Karpas-422 (cell line): ENCODE measurements around the gene L3MBTL4. TPM values are rescaled to one million over a fixed set of nuclear protein-coding genes. Genes with fewer than 3 reads are reported as not detected.

Source experiments
- DNase-seq: peaks from one replicate; pipeline ENCODE4 v3.0.0-alpha.2; 2015
- H2AFZ ChIP-seq: fragments of 200-600 bp; sonication (generic); 2 replicates; pipeline ENCODE4 v1.6.1; 2014; ENCODE audit warnings: antibody characterized with exemption, low read length, mixed read lengths
- H3K27ac ChIP-seq: fragments of 200-600 bp; sonication (generic); 2 replicates; pipeline ENCODE4 v1.5.1; 2014; ENCODE audit warnings: mild to moderate bottlenecking, low read length, moderate library complexity
- H3K27me3 ChIP-seq: fragments of 200-600 bp; sonication (generic); 2 replicates; pipeline ENCODE4 v1.6.1; 2014; ENCODE audit warnings: low read length, mixed read lengths
- H3K36me3 ChIP-seq: fragments of 200-600 bp; sonication (generic); 2 replicates; pipeline ENCODE4 v1.6.1; 2014; ENCODE audit warnings: low read length, mixed read lengths; ENCODE audit not compliant: insufficient read depth
- H3K4me1 ChIP-seq: fragments of 200-600 bp; sonication (generic); 2 replicates; pipeline ENCODE4 v1.6.1; 2014; ENCODE audit warnings: mild to moderate bottlenecking, low read length, mixed read lengths
- H3K4me2 ChIP-seq: fragments of 200-600 bp; sonication (generic); 2 replicates; pipeline ENCODE4 v1.6.1; 2014; ENCODE audit warnings: low read length, low read depth, mild to moderate bottlenecking; ENCODE audit not compliant: poor library complexity, severe bottlenecking
- H3K4me3 ChIP-seq: fragments of 200-600 bp; sonication (generic); 2 replicates; pipeline ENCODE4 v1.5.1; 2014; ENCODE audit warnings: mild to moderate bottlenecking, antibody characterized with exemption, low read length, mixed read lengths
- H3K79me2 ChIP-seq: fragments of 200-600 bp; sonication (generic); 2 replicates; pipeline ENCODE4 v1.6.1; 2014; ENCODE audit warnings: mild to moderate bottlenecking, low read length, mixed read lengths
- H3K9ac ChIP-seq: fragments of 200-600 bp; sonication (generic); 2 replicates; pipeline ENCODE4 v1.6.0; 2014; ENCODE audit warnings: low read length
- H3K9me2 ChIP-seq: fragments of 200-600 bp; sonication (generic), shearing (Covaris generic); replicated peaks from 2 replicates; pipeline ENCODE4 v1.6.0; 2014; ENCODE audit warnings: mild to moderate bottlenecking, low read length, moderate library complexity; ENCODE audit not compliant: insufficient read depth
- H3K9me3 ChIP-seq: fragments of 300-700, 200-600 bp; sonication (generic); 2 replicates; pipeline ENCODE4 v1.6.1; 2014; ENCODE audit warnings: low read length, mixed read lengths
- H4K20me1 ChIP-seq: fragments of 200-600 bp; sonication (generic); 2 replicates; pipeline ENCODE4 v1.6.1; 2014; ENCODE audit warnings: mild to moderate bottlenecking, antibody characterized with exemption, low read length, low read depth; ENCODE audit not compliant: insufficient read depth
- total RNA-seq: library from RNA; depleted of rRNA; stranded (reverse); fragments of >200 nt; shearing (Covaris generic); gene quantifications from 2 replicates; pipeline ENCODE4 v1.2.3, GENCODE V29; 2014; ENCODE audit warnings: low replicate concordance

The L3MBTL4 gene
- total RNA-seq, 1 experiment from 2014 or later, result 15.2 TPM

GRCh38 chr18:6434987-6435709 lies 20.4 kb upstream of the L3MBTL4 start:
- Histone ChIP-seq H4K20me1 (no peaks in the 10 kb centered on the region), H3K27me3 (no peaks in the 10 kb centered on the region), H3K79me2 (no peaks in the 10 kb centered on the region), H3K4me3 (no peak overlapping the region), H2AFZ (no peak overlapping the region), H3K27ac (no peak overlapping the region), H3K4me1 (no peaks in the 10 kb centered on the region), H3K36me3 (no peaks in the 10 kb centered on the region), H3K9me3 (no peaks in the 10 kb centered on the region), H3K9ac (no peak overlapping the region), H3K4me2 (no peak overlapping the region), H3K9me2 (no peaks in the 10 kb centered on the region)
- no peak for DNase-seq

- H3K27me3 ChIP-seq, result no peaks in the 10 kb centered on the region
These were observed 19.8 kb upstream of the L3MBTL4 start for GRCh38 chr18:6434481-6434880.

GRCh38 chr18:6431659-6432318 lies 17.1 kb upstream of the L3MBTL4 start:
- Histone ChIP-seq H3K9ac (no peak overlapping the region), H3K79me2 (no peaks in the 10 kb centered on the region), H3K9me2 (no peaks in the 10 kb centered on the region), H3K4me1 (no peaks in the 10 kb centered on the region), H3K27ac (no peak overlapping the region), H3K27me3 (no peaks in the 10 kb centered on the region), H3K36me3 (no peaks in the 10 kb centered on the region), H4K20me1 (no peaks in the 10 kb centered on the region), H3K4me2 (no peak overlapping the region), H3K4me3 (no peak overlapping the region), H2AFZ (no peak overlapping the region), H3K9me3 (no peaks in the 10 kb centered on the region)
- DNase-seq, result no peak

More at GRCh38 chr18:6434481-6434880, 19.8 kb upstream of the L3MBTL4 start:
- no peaks in the 10 kb centered on the region for H3K4me1 ChIP-seq
- no peak overlapping the region for H3K4me3 ChIP-seq
- no peak overlapping the region for H2AFZ ChIP-seq
- no peaks in the 10 kb centered on the region for H4K20me1 ChIP-seq
- H3K36me3 ChIP-seq, result no peaks in the 10 kb centered on the region
- H3K4me2 ChIP-seq, result no peak overlapping the region
- no peaks in the 10 kb centered on the region for H3K9me2 ChIP-seq
- no peak overlapping the region for H3K9ac ChIP-seq
- H3K9me3 ChIP-seq, result no peaks in the 10 kb centered on the region
- no peaks in the 10 kb centered on the region for H3K79me2 ChIP-seq
- no peak for DNase-seq
- no peak overlapping the region for H3K27ac ChIP-seq

GRCh38 chr18:6428851-6429395 lies 14.2 kb upstream of the L3MBTL4 start:
- H4K20me1 ChIP-seq, result no peaks in the 10 kb centered on the region
- H3K9me3 ChIP-seq, result no peaks in the 10 kb centered on the region
- H3K9me2 ChIP-seq, result no peaks in the 10 kb centered on the region
- no peak overlapping the region for H2AFZ ChIP-seq
- no peaks in the 10 kb centered on the region for H3K4me1 ChIP-seq
- H3K4me3 ChIP-seq, result no peak overlapping the region
- no peak for DNase-seq
- H3K9ac ChIP-seq, result no peak overlapping the region
- H3K4me2 ChIP-seq, result no peak overlapping the region
- H3K27ac ChIP-seq, result no peak overlapping the region
- H3K27me3 ChIP-seq, result no peaks in the 10 kb centered on the region
- no peaks in the 10 kb centered on the region for H3K36me3 ChIP-seq
- no peaks in the 10 kb centered on the region for H3K79me2 ChIP-seq

GRCh38 chr18:6427286-6427685 lies 12.6 kb upstream of the L3MBTL4 start:
- H3K4me2 ChIP-seq, result no peak overlapping the region
- H4K20me1 ChIP-seq, result no peaks in the 10 kb centered on the region
- H3K27ac ChIP-seq, result no peak overlapping the region
- no peaks in the 10 kb centered on the region for H3K79me2 ChIP-seq
- no peak overlapping the region for H3K9ac ChIP-seq
- H3K4me3 ChIP-seq, result no peak overlapping the region
- no peaks in the 10 kb centered on the region for H3K4me1 ChIP-seq
- no peaks in the 10 kb centered on the region for H3K36me3 ChIP-seq
- DNase-seq, result no peak
- no peaks in the 10 kb centered on the region for H3K9me2 ChIP-seq
- H3K27me3 ChIP-seq, result no peaks in the 10 kb centered on the region
- H2AFZ ChIP-seq, result no peak overlapping the region
- no peaks in the 10 kb centered on the region for H3K9me3 ChIP-seq

- no peak overlapping the region for H3K27ac ChIP-seq
- H2AFZ ChIP-seq, result no peak overlapping the region
- no peaks in the 10 kb centered on the region for H4K20me1 ChIP-seq
- H3K27me3 ChIP-seq, result no peaks in the 10 kb centered on the region
- no peaks in the 10 kb centered on the region for H3K36me3 ChIP-seq
- no peak overlapping the region for H3K4me3 ChIP-seq
- H3K9me2 ChIP-seq, result no peaks in the 10 kb centered on the region
- no peak overlapping the region for H3K9ac ChIP-seq
- no peaks in the 10 kb centered on the region for H3K79me2 ChIP-seq
- no peaks in the 10 kb centered on the region for H3K9me3 ChIP-seq
- DNase-seq, result no peak
- H3K4me1 ChIP-seq, result no peaks in the 10 kb centered on the region
- no peak overlapping the region for H3K4me2 ChIP-seq
These were observed 8.6 kb upstream of the L3MBTL4 start for GRCh38 chr18:6423289-6423688.

GRCh38 chr18:6414118-6414722 lies 491 bp downstream of the L3MBTL4 start:
- no peak overlapping the region for H3K9ac ChIP-seq
- H2AFZ ChIP-seq, result no peak overlapping the region
- no peaks in the 10 kb centered on the region for H3K4me1 ChIP-seq
- H3K27ac ChIP-seq, result no peak overlapping the region
- no peaks in the 10 kb centered on the region for H3K27me3 ChIP-seq
- no peaks in the 10 kb centered on the region for H3K79me2 ChIP-seq
- H3K36me3 ChIP-seq, result no peaks in the 10 kb centered on the region
- no peaks in the 10 kb centered on the region for H3K9me2 ChIP-seq
- no peaks in the 10 kb centered on the region for H4K20me1 ChIP-seq
- H3K9me3 ChIP-seq, result no peaks in the 10 kb centered on the region
- no peak for DNase-seq
- no peak overlapping the region for H3K4me2 ChIP-seq
- H3K4me3 ChIP-seq, result no peak overlapping the region

GRCh38 chr18:6413579-6414117 lies 1.1 kb downstream of the L3MBTL4 start:
- H3K4me3 ChIP-seq, result no peak overlapping the region
- H3K4me1 ChIP-seq, result no peaks in the 10 kb centered on the region
- no peak overlapping the region for H2AFZ ChIP-seq
- H3K79me2 ChIP-seq, result no peaks in the 10 kb centered on the region
- H4K20me1 ChIP-seq, result no peaks in the 10 kb centered on the region
- no peaks in the 10 kb centered on the region for H3K9me3 ChIP-seq
- no peak overlapping the region for H3K27ac ChIP-seq
- no peak overlapping the region for H3K4me2 ChIP-seq
- DNase-seq, result no peak
- H3K9ac ChIP-seq, result no peak overlapping the region
- no peaks in the 10 kb centered on the region for H3K9me2 ChIP-seq
- no peaks in the 10 kb centered on the region for H3K27me3 ChIP-seq
- no peaks in the 10 kb centered on the region for H3K36me3 ChIP-seq
